Measurements from ENCODE around the gene HHEX. TPM values are rescaled to one million over a fixed set of nuclear protein-coding genes. Genes with fewer than 3 reads are reported as not detected.

Gene HHEX
- polyA plus RNA-seq, 1 donor from 2014 or later: 134 TPM

- Mint-ChIP-seq H3K9me3 (no peaks in the 10 kb centered on the region), H3K36me3 (no peaks in the 10 kb centered on the region), H3K27ac (peak overlapping the region; percentile 30 to 84 (median 78)), H3K4me3 (peak overlapping the region; percentile 80 to 95 (median 92)), H3K4me1 (peaks cover 39 to 52% (median 51%) of the 10 kb centered on the region in 3 donors), H3K27me3 (peaks cover 1% of the 10 kb centered on the region)
Measured at GRCh38 chr10:92699518-92700381, 10.0 kb downstream of the HHEX start.

- Mint-ChIP-seq H3K4me3 (peak overlapping the region; percentile 57 to 90 (median 73)), H3K27me3 (peaks cover 1% of the 10 kb centered on the region), H3K4me1 (peaks cover 36 to 53% (median 41%) of the 10 kb centered on the region in 3 donors), H3K27ac (peak overlapping the region in 2 of 3 donors; percentile 27 to 52), H3K36me3 (no peaks in the 10 kb centered on the region), H3K9me3 (no peaks in the 10 kb centered on the region)
Measured at GRCh38 chr10:92702301-92702916, 12.7 kb downstream of the HHEX start.

- peak overlapping the region; percentile 57 to 73 (median 66) for H3K4me3 Mint-ChIP-seq
- no peaks in the 10 kb centered on the region for H3K9me3 Mint-ChIP-seq
- H3K27ac Mint-ChIP-seq: peak overlapping the region; percentile 58 to 90 (median 84)
- no peaks in the 10 kb centered on the region for H3K36me3 Mint-ChIP-seq
- H3K27me3 Mint-ChIP-seq: peaks cover 1% of the 10 kb centered on the region
- H3K4me1 Mint-ChIP-seq: peaks cover 35 to 44% (median 35%) of the 10 kb centered on the region in 3 donors
Measured at GRCh38 chr10:92712016-92712889, 22.5 kb downstream of the HHEX start.

GRCh38 chr10:92714152-92714845 is 24.5 kb downstream of the HHEX start:
- no peaks in the 10 kb centered on the region for H3K9me3 Mint-ChIP-seq
- peak overlapping the region in 1 of 4 donors; percentile 52 for H3K4me3 Mint-ChIP-seq
- H3K36me3 Mint-ChIP-seq: no peaks in the 10 kb centered on the region
- H3K27ac Mint-ChIP-seq: no peak overlapping the region
- H3K4me1 Mint-ChIP-seq: peaks cover 35 to 45% (median 39%) of the 10 kb centered on the region in 3 donors
- H3K27me3 Mint-ChIP-seq: no peaks in the 10 kb centered on the region

GRCh38 chr10:92714872-92715271 is 25.1 kb downstream of the HHEX start:
- no peaks in the 10 kb centered on the region for H3K27me3 Mint-ChIP-seq
- peaks cover 35 to 44% (median 39%) of the 10 kb centered on the region in 3 donors for H3K4me1 Mint-ChIP-seq
- no peaks in the 10 kb centered on the region for H3K9me3 Mint-ChIP-seq
- H3K4me3 Mint-ChIP-seq: peak overlapping the region in 1 of 4 donors; percentile 66
- H3K27ac Mint-ChIP-seq: no peak overlapping the region
- H3K36me3 Mint-ChIP-seq: no peaks in the 10 kb centered on the region

GRCh38 chr10:92719991-92720830 is 30.5 kb downstream of the HHEX start:
- H3K36me3 Mint-ChIP-seq: no peaks in the 10 kb centered on the region
- peak overlapping the region in 1 of 3 donors; percentile 37 for H3K27ac Mint-ChIP-seq
- H3K4me1 Mint-ChIP-seq: peaks cover 25 to 32% (median 28%) of the 10 kb centered on the region in 3 donors
- H3K4me3 Mint-ChIP-seq: peak overlapping the region in 2 of 4 donors; percentile 59 to 67
- no peaks in the 10 kb centered on the region for H3K9me3 Mint-ChIP-seq
- H3K27me3 Mint-ChIP-seq: no peaks in the 10 kb centered on the region

GRCh38 chr10:92720831-92721165 is 31.0 kb downstream of the HHEX start:
- H3K27ac Mint-ChIP-seq: no peak overlapping the region
- no peaks in the 10 kb centered on the region for H3K36me3 Mint-ChIP-seq
- no peaks in the 10 kb centered on the region for H3K9me3 Mint-ChIP-seq
- peaks cover 20 to 27% (median 24%) of the 10 kb centered on the region in 3 donors for H3K4me1 Mint-ChIP-seq
- H3K27me3 Mint-ChIP-seq: no peaks in the 10 kb centered on the region
- H3K4me3 Mint-ChIP-seq: peak overlapping the region in 1 of 4 donors; percentile 67

- Mint-ChIP-seq H3K27me3 (no peaks in the 10 kb centered on the region), H3K9me3 (no peaks in the 10 kb centered on the region), H3K4me3 (no peak overlapping the region), H3K4me1 (peaks cover 13 to 24% (median 15%) of the 10 kb centered on the region in 3 donors), H3K36me3 (no peaks in the 10 kb centered on the region), H3K27ac (no peak overlapping the region)
Measured at GRCh38 chr10:92722349-92722748, 32.6 kb downstream of the HHEX start.

GRCh38 chr10:92727141-92727540 is 37.4 kb downstream of the HHEX start:
- Mint-ChIP-seq H3K36me3 (peaks cover 2% of the 10 kb centered on the region), H3K27ac (no peak overlapping the region), H3K9me3 (no peaks in the 10 kb centered on the region), H3K4me3 (no peak overlapping the region), H3K27me3 (no peaks in the 10 kb centered on the region), H3K4me1 (peaks cover 18 to 22% (median 19%) of the 10 kb centered on the region in 3 donors)

GRCh38 chr10:92727550-92727949 is 37.8 kb downstream of the HHEX start:
- Mint-ChIP-seq H3K9me3 (no peaks in the 10 kb centered on the region), H3K4me3 (no peak overlapping the region), H3K27ac (no peak overlapping the region), H3K4me1 (peaks cover 18 to 22% (median 19%) of the 10 kb centered on the region in 3 donors), H3K27me3 (no peaks in the 10 kb centered on the region), H3K36me3 (peaks cover 2% of the 10 kb centered on the region)

- Mint-ChIP-seq H3K4me1 (peaks cover 19 to 28% (median 21%) of the 10 kb centered on the region in 3 donors), H3K27me3 (peaks cover 1% of the 10 kb centered on the region), H3K9me3 (no peaks in the 10 kb centered on the region)
Measured at GRCh38 chr10:92729886-92730285, 40.1 kb downstream of the HHEX start.

GRCh38 chr10:92732958-92733357 is 43.2 kb downstream of the HHEX start:
- Mint-ChIP-seq H3K4me3 (no peak overlapping the region), H3K36me3 (peaks cover 2% of the 10 kb centered on the region), H3K9me3 (no peaks in the 10 kb centered on the region), H3K4me1 (peaks cover 18 to 34% (median 27%) of the 10 kb centered on the region in 3 donors), H3K27ac (no peak overlapping the region), H3K27me3 (peaks cover 1% of the 10 kb centered on the region)

More at GRCh38 chr10:92729886-92730285, 40.1 kb downstream of the HHEX start:
- peaks cover 2% of the 10 kb centered on the region for H3K36me3 Mint-ChIP-seq
- H3K4me3 Mint-ChIP-seq: peak overlapping the region in 1 of 4 donors; percentile 56
- no peak overlapping the region for H3K27ac Mint-ChIP-seq

- Mint-ChIP-seq H3K9me3 (no peaks in the 10 kb centered on the region), H3K27me3 (peaks cover 1% of the 10 kb centered on the region), H3K27ac (no peak overlapping the region), H3K36me3 (peaks cover 4% of the 10 kb centered on the region), H3K4me3 (no peak overlapping the region), H3K4me1 (peaks cover 20 to 33% (median 27%) of the 10 kb centered on the region in 3 donors)
Measured at GRCh38 chr10:92734301-92734700, 44.5 kb downstream of the HHEX start.

Measured in IgD-negative memory B cell (primary cell).